Liver (tissue), 9 donors: ENCODE results near the gene MSH4. TPM values are rescaled to one million over a fixed set of nuclear protein-coding genes. Genes with fewer than 3 reads are reported as not detected.
"Not testable (repeated sequence)": the region's sequence is repeated elsewhere in the genome, so short reads cannot be mapped to it uniquely, and the experiment has no call there.

Experiments used
- DNase-seq: peaks from one replicate; pipeline ENCODE4 v3.0.0-alpha.2; 2017; ENCODE audit warnings: low spot score
- H3K27ac ChIP-seq, 2 donors: one replicate each; pipeline ENCODE4 v1.7.0; 2013; ENCODE audit warnings: inconsistent platforms in 2 of 2, low read length in 2 of 2, control low read depth in 1 of 2, low read depth in 1 of 2, mild to moderate bottlenecking in 1 of 2
- H3K27me3 ChIP-seq, 4 donors: one replicate each; pipeline versions ENCODE4 v1.6.1 to v1.7.0; 2013; ENCODE audit warnings: low read length in 3 of 4, inconsistent platforms in 1 of 4, mild to moderate bottlenecking in 1 of 4, moderate library complexity in 1 of 4; ENCODE audit not compliant: control insufficient read depth in 4 of 4, insufficient read depth in 4 of 4
- H3K36me3 ChIP-seq, 4 donors: one replicate each; pipeline versions ENCODE4 v1.6.1 to v1.7.0; 2013; ENCODE audit warnings: low read length in 3 of 4, mild to moderate bottlenecking in 3 of 4, low read depth in 1 of 4, moderate library complexity in 1 of 4; ENCODE audit not compliant: control insufficient read depth in 4 of 4, insufficient read depth in 3 of 4
- H3K4me1 ChIP-seq, 4 donors: one replicate each; pipeline versions ENCODE4 v1.6.1 to v1.7.0; 2013; ENCODE audit warnings: low read length in 3 of 4, mild to moderate bottlenecking in 3 of 4, moderate library complexity in 1 of 4; ENCODE audit not compliant: control insufficient read depth in 4 of 4, insufficient read depth in 4 of 4
- H3K4me3 ChIP-seq, 3 donors: one replicate each; pipeline versions ENCODE4 v1.6.1 to v1.7.0; 2013; ENCODE audit warnings: low read length in 3 of 3, control low read depth in 1 of 3, low read depth in 1 of 3, mild to moderate bottlenecking in 1 of 3
- H3K9ac ChIP-seq, 2 donors: one replicate each; pipeline ENCODE4 v1.7.0; 2013; ENCODE audit warnings: low read length in 2 of 2, mild to moderate bottlenecking in 2 of 2, moderate library complexity in 2 of 2, control low read depth in 1 of 2, low read depth in 1 of 2
- H3K9me3 ChIP-seq, 4 donors: one replicate each; pipeline versions ENCODE4 v1.6.1 to v1.7.0; 2013; ENCODE audit warnings: low read length in 3 of 4; ENCODE audit not compliant: control insufficient read depth in 4 of 4
- EGR1 ChIP-seq, 2 donors: IDR thresholded peaks; 2 replicates each; pipeline ENCODE4 v1.6.1; 2016 to 2018; ENCODE audit warnings: antibody characterized with exemption in 2 of 2, low read depth in 2 of 2
- FOXA1 ChIP-seq: IDR thresholded peaks from 2 replicates; pipeline ENCODE4 v1.6.1; 2016; ENCODE audit warnings: antibody characterized with exemption
- FOXA2 ChIP-seq: IDR thresholded peaks from 2 replicates; pipeline ENCODE4 v1.6.1; 2016; ENCODE audit warnings: antibody characterized with exemption
- GABPA ChIP-seq, 2 donors: IDR thresholded peaks in 1 of 2; conservative IDR thresholded peaks in 1 of 2; 2 replicates each; pipeline ENCODE4 v1.6.1; 2016; ENCODE audit warnings: antibody characterized with exemption in 2 of 2, mild to moderate bottlenecking in 1 of 2, moderate library complexity in 1 of 2
- HNF4A ChIP-seq, 2 donors: conservative IDR thresholded peaks; 2 replicates each; pipeline ENCODE4 v1.6.1; 2016; ENCODE audit warnings: antibody characterized with exemption in 2 of 2, mild to moderate bottlenecking in 2 of 2
- HNF4G ChIP-seq: IDR thresholded peaks from 2 replicates; pipeline ENCODE4 v1.6.1; 2016; ENCODE audit warnings: antibody characterized with exemption
- JUND ChIP-seq, 2 donors: IDR thresholded peaks; 2 replicates each; pipeline ENCODE4 v1.6.1; 2016; ENCODE audit warnings: antibody characterized with exemption in 2 of 2
- NR2F2 ChIP-seq: IDR thresholded peaks from 2 replicates; pipeline ENCODE4 v1.6.1; 2016; ENCODE audit warnings: antibody characterized with exemption
- RAD21 ChIP-seq, 2 donors: IDR thresholded peaks; 2 replicates each; pipeline ENCODE4 v1.6.1; 2016; ENCODE audit warnings: antibody characterized with exemption in 2 of 2, mild to moderate bottlenecking in 2 of 2
- RXRA ChIP-seq, 2 donors: IDR thresholded peaks; 2 replicates each; pipeline ENCODE4 v1.6.1; 2017 to 2018; ENCODE audit warnings: antibody characterized with exemption in 2 of 2, mild to moderate bottlenecking in 1 of 2
- SP1 ChIP-seq: IDR thresholded peaks from 2 replicates; pipeline ENCODE4 v1.6.1; 2018; ENCODE audit warnings: antibody characterized with exemption, mild to moderate bottlenecking
- TAF1 ChIP-seq: conservative IDR thresholded peaks from 2 replicates; pipeline ENCODE4 v1.6.1; 2016; ENCODE audit warnings: antibody characterized with exemption, mild to moderate bottlenecking
- YY1 ChIP-seq: IDR thresholded peaks from 2 replicates; pipeline ENCODE4 v1.6.1; 2016; ENCODE audit warnings: antibody characterized with exemption, mild to moderate bottlenecking
- WGBS: extraction: QIAGEN DNeasy Blood & Tissue Kit; methylation state at CpG from one replicate; pipeline ENCODE4 v1.1.7; 2013; 5-methylcytosine and 5-hydroxymethylcytosine counted together
- polyA plus RNA-seq, 2 donors: library from polyadenylated mRNA; stranded (reverse) in 1 of 2; unstranded in 1 of 2; fragments of 200-250 nt in 1 of 2; fragments of >200 nt in 1 of 2; fragmentation: Nextera tagmentation in 1 of 2; extraction: Ambion mirVana in 1 of 2; gene quantifications; one replicate each; pipeline versions ENCODE4 v1.2.1 to v1.2.3, GENCODE V29; 2013 to 2015
- total RNA-seq, 2 donors: library from RNA; depleted of rRNA; stranded (reverse); fragments of >200 nt; gene quantifications; one replicate each; pipeline ENCODE4 v1.2.3, GENCODE V29; 2014
- TF ChIP-seq, protein P1 (sequence below): IDR thresholded peaks from 2 replicates; pipeline ENCODE4 v1.6.1; 2016; ENCODE audit warnings: antibody characterized with exemption
- TF ChIP-seq, protein P2 (sequence below): fragments of 150-350 bp; IDR thresholded peaks from 2 replicates; pipeline ENCODE4 v1.5.1; 2017; ENCODE audit warnings: improper control_type of control experiment, low read depth, low read length; ENCODE audit not compliant: missing input control
- TF ChIP-seq, protein P3 (sequence below): IDR thresholded peaks from 2 replicates; pipeline ENCODE4 v1.6.1; 2016; ENCODE audit warnings: antibody characterized with exemption
- TF ChIP-seq, protein P4 (sequence below): IDR thresholded peaks from 2 replicates; pipeline ENCODE4 v1.6.1; 2016; ENCODE audit warnings: antibody characterized with exemption
- TF ChIP-seq, protein P5 (sequence below): IDR thresholded peaks from 2 replicates; pipeline ENCODE4 v1.6.1; 2016; ENCODE audit warnings: antibody characterized with exemption, mild to moderate bottlenecking
- donor health status: healthy.
- donor health status: healthy.
- donor health status: healthy.
- donor health status: healthy.
- donor health status: healthy.

MSH4 gene
- total and polyA plus RNA-seq, 4 donors = 0.08 to 0.14 TPM; not detected in 2

DNA sequence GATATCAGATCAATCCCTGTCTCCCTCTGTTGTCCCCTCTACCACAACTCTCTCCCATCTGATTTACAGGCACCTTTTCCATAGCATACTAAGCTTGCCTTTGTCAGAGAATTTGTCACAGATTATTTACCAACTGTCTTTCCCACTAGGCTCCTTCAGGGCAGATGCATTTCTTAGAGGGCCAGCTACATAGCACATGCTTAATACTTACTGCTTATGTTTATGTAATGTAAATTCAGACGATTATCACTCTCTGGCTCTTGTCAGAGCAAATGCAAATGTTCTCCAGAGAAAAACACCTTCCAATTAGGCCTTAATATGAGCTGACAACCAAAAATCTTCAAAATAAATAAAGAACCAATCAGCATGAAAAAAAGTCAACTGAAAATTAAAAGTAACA is 25.9 kb upstream of the MSH4 start:
- 69% methylated on average over 1 of the region's 1 CpG for WGBS
- Histone ChIP-seq H3K36me3 (no peaks in the 10 kb centered on the region), H3K4me1 (no peaks in the 10 kb centered on the region), H3K27me3 (no peaks in the 10 kb centered on the region), H3K4me3 (no peak overlapping the region), H3K9ac (no peak overlapping the region), H3K9me3 (no peaks in the 10 kb centered on the region), H3K27ac (no peak overlapping the region)
- TF ChIP-seq RAD21 (IDR thresholded peaks at IDR 0.05) = no peak
- TF ChIP-seq HNF4A (conservative IDR thresholded peaks at IDR 0.05) = no peak
- no peak for DNase-seq

DNA sequence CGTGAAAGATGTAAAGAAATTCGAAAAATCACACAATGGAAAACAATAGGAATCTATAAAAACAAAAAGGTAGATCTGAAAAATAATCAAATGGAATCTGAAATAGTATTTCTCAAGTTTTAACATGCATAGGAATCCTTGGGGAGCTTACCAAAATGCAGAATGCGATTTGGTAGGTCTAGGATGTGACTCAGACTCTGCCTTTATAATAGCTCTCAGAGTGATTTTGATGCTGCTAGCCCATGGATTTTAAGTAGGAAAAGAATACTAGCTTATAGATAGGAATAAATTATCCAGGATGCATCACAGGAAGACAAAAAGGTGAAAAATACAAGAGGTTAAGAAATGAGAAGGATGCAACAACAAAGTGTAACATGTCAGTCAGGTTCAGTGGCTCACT is 24.7 kb upstream of the MSH4 start:
- TF ChIP-seq HNF4G (no peak), EGR1 (IDR thresholded peaks at IDR 0.05; ENCODE audit: low read depth in 2 of 2) (no peak), NR2F2 (no peak), GABPA (IDR thresholded peaks at IDR 0.05 in 1 of 2, conservative IDR thresholded peaks at IDR 0.05 in 1 of 2) (no peak), YY1 (no peak), RXRA (IDR thresholded peaks at IDR 0.05) (no peak), TAF1 (no peak), RAD21 (IDR thresholded peaks at IDR 0.05) (no peak), HNF4A (conservative IDR thresholded peaks at IDR 0.05) (no peak), FOXA1 (no peak), SP1 (no peak), JUND (IDR thresholded peaks at IDR 0.05) (no peak), FOXA2 (no peak)
- TF ChIP-seq, protein P1, sequence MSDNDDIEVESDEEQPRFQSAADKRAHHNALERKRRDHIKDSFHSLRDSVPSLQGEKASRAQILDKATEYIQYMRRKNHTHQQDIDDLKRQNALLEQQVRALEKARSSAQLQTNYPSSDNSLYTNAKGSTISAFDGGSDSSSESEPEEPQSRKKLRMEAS = no peak
- TF ChIP-seq, protein P2, sequence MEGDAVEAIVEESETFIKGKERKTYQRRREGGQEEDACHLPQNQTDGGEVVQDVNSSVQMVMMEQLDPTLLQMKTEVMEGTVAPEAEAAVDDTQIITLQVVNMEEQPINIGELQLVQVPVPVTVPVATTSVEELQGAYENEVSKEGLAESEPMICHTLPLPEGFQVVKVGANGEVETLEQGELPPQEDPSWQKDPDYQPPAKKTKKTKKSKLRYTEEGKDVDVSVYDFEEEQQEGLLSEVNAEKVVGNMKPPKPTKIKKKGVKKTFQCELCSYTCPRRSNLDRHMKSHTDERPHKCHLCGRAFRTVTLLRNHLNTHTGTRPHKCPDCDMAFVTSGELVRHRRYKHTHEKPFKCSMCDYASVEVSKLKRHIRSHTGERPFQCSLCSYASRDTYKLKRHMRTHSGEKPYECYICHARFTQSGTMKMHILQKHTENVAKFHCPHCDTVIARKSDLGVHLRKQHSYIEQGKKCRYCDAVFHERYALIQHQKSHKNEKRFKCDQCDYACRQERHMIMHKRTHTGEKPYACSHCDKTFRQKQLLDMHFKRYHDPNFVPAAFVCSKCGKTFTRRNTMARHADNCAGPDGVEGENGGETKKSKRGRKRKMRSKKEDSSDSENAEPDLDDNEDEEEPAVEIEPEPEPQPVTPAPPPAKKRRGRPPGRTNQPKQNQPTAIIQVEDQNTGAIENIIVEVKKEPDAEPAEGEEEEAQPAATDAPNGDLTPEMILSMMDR = no peak
- TF ChIP-seq, protein P3, sequence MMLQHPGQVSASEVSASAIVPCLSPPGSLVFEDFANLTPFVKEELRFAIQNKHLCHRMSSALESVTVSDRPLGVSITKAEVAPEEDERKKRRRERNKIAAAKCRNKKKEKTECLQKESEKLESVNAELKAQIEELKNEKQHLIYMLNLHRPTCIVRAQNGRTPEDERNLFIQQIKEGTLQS = no peak
- TF ChIP-seq, protein P4, sequence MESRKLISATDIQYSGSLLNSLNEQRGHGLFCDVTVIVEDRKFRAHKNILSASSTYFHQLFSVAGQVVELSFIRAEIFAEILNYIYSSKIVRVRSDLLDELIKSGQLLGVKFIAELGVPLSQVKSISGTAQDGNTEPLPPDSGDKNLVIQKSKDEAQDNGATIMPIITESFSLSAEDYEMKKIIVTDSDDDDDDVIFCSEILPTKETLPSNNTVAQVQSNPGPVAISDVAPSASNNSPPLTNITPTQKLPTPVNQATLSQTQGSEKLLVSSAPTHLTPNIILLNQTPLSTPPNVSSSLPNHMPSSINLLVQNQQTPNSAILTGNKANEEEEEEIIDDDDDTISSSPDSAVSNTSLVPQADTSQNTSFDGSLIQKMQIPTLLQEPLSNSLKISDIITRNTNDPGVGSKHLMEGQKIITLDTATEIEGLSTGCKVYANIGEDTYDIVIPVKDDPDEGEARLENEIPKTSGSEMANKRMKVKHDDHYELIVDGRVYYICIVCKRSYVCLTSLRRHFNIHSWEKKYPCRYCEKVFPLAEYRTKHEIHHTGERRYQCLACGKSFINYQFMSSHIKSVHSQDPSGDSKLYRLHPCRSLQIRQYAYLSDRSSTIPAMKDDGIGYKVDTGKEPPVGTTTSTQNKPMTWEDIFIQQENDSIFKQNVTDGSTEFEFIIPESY = no peak
- TF ChIP-seq, protein P5, sequence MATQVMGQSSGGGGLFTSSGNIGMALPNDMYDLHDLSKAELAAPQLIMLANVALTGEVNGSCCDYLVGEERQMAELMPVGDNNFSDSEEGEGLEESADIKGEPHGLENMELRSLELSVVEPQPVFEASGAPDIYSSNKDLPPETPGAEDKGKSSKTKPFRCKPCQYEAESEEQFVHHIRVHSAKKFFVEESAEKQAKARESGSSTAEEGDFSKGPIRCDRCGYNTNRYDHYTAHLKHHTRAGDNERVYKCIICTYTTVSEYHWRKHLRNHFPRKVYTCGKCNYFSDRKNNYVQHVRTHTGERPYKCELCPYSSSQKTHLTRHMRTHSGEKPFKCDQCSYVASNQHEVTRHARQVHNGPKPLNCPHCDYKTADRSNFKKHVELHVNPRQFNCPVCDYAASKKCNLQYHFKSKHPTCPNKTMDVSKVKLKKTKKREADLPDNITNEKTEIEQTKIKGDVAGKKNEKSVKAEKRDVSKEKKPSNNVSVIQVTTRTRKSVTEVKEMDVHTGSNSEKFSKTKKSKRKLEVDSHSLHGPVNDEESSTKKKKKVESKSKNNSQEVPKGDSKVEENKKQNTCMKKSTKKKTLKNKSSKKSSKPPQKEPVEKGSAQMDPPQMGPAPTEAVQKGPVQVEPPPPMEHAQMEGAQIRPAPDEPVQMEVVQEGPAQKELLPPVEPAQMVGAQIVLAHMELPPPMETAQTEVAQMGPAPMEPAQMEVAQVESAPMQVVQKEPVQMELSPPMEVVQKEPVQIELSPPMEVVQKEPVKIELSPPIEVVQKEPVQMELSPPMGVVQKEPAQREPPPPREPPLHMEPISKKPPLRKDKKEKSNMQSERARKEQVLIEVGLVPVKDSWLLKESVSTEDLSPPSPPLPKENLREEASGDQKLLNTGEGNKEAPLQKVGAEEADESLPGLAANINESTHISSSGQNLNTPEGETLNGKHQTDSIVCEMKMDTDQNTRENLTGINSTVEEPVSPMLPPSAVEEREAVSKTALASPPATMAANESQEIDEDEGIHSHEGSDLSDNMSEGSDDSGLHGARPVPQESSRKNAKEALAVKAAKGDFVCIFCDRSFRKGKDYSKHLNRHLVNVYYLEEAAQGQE = no peak
- no peaks in the 10 kb centered on the region for H3K27me3 ChIP-seq
- no peaks in the 10 kb centered on the region for H3K36me3 ChIP-seq
- H3K27ac ChIP-seq = no peak overlapping the region
- no peak overlapping the region for H3K4me3 ChIP-seq
- H3K9me3 ChIP-seq = no peaks in the 10 kb centered on the region
- WGBS = 82% methylated on average over 3 of the region's 3 CpGs
- H3K9ac ChIP-seq = no peak overlapping the region
- no peaks in the 10 kb centered on the region for H3K4me1 ChIP-seq
- DNase-seq = no peak

DNA sequence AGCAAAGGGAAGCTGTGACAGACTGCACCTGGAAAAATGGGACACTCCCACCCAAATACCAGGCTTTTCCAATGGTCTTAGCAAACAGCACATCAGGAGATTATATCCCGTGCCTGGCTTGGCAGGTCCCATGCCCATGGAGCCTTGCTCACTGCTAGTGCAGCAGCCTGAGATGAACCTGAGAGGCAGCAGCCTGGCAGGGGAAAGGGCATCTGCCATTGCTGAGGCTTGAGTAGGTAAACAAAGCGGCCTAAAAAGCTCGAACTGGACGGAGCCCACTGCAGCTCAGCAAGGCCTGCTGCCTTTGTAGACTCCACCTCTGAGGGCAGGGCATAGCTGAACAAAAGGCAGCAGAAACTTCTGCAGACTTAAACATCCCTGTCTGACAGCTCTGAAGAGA is 18.9 kb upstream of the MSH4 start:
- H3K4me3 ChIP-seq, H3K9me3 ChIP-seq, H3K27ac ChIP-seq, H3K27me3 ChIP-seq, H3K9ac ChIP-seq, DNase-seq, H3K36me3 ChIP-seq, H3K4me1 ChIP-seq: not testable (repeated sequence)
- 88% methylated on average over 4 of the region's 4 CpGs for WGBS

DNA sequence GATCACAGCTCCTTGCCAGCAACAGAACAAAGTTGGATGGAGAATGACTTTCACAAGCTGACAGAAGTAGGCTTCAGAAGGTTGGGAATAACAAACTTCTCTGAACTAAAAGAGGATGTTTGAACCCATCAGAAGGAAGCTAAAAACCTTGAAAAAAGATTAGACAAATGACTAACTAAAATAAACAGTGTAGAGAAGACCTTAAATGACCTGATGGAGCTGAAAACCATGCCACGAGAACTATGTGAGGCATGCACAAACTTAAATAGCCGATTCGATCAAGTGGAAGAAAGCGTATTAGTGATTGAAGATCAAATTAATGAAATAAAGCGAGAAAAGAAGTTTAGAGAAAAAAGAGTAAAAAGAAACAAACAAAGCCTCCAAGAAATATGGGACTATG is 18.0 kb upstream of the MSH4 start:
- not testable (repeated sequence) for H3K27ac ChIP-seq, H3K9me3 ChIP-seq, H3K9ac ChIP-seq, DNase-seq, H3K36me3 ChIP-seq, H3K4me3 ChIP-seq, H3K27me3 ChIP-seq, H3K4me1 ChIP-seq
- WGBS = 91% methylated on average over 5 of the region's 5 CpGs
